HG02973 (cell line): ENCODE data around the gene DHX8.

ENCODE experiments used
- ATAC-seq: cut with Tn5 transposase; IDR thresholded peaks from one replicate; pipeline ENCODE4 v1.9.1; 2021; ENCODE audit warnings: moderate library complexity; ENCODE audit not compliant: unreplicated experiment

Gene DHX8

DNA sequence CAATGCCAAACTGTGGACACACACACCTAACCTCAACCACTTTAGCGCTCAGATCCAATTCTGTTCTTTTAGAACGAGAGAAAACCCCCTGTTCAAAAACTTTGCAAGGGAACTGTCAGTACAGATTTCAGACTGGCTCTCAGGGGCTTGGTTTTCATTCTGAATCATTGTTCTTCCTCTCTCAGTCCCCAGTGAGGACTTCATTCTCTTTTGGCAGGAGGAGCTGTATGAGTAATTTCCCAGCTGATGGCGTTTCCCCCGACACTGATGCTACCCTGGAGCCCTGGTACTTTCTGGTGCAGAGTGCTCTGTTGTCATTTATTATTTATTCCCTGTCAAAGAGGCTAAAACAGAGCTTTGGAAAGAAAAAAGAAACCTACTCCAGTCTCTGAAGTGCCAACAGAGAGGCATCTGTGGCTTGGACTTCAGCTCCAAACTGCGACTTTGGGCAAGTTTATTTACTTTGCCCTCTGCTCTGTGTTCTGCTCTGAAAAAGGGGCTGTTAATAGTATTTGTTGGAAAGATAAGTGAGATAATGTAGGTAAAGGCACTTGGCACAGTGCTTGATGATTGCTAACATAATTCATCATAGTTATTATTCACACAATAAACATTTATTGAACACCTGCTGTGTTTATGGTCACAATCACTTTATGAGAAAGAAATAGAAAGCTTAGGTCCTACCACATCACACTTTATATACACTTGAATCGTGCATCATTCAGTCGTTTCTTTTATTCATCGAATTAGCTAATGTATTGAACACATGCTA lies 34.0 kb downstream of the DHX8 start:
- no peak for ATAC-seq

DNA sequence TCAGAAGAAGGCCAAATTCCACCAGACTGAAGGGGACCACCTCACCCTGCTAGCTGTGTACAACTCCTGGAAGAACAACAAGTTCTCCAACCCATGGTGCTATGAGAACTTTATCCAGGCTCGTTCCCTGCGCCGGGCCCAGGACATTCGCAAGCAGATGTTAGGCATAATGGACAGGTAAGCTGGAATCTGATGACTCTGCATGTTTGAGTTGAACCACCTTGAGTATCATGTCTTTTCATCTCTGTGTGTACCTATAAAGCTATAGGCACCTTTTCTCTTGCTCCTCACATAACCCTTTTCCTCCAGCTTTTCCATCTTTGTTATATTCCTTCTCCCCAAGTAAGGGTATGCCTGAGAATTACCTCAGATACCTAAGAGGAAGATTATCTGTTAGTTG lies 37.6 kb downstream of the DHX8 start:
- ATAC-seq: no peak

DNA sequence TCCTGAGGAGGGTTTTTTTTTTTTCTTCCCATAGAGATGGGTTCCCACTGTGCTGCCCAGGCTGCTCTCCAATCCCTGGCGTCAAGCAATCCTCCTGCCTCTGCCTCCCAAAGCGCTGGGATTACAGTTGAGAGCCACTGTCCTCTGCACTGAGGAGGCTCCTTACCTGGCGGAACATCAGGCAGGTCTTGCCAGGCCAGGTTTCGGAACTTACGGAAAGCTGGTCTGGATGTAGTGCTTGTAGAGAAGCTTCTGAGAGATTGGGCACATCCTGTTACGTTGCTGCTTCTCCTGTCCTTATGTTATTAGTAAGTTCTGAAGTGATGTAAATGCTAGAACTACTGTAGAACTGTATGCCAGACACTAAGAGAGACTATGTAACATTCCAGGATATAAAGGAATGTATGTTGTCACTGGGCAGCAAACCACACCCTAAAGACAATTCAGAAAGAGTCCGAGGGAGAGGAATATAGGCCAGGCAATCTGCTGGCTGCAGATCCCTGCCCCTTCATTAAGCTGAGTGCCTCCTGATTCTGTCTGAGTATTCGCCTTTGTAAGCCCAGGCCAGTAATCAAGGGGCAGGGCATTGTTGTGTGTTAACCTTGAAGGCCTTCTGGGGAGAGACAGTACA lies 41.3 kb downstream of the DHX8 start:
- no peak for ATAC-seq

DNA sequence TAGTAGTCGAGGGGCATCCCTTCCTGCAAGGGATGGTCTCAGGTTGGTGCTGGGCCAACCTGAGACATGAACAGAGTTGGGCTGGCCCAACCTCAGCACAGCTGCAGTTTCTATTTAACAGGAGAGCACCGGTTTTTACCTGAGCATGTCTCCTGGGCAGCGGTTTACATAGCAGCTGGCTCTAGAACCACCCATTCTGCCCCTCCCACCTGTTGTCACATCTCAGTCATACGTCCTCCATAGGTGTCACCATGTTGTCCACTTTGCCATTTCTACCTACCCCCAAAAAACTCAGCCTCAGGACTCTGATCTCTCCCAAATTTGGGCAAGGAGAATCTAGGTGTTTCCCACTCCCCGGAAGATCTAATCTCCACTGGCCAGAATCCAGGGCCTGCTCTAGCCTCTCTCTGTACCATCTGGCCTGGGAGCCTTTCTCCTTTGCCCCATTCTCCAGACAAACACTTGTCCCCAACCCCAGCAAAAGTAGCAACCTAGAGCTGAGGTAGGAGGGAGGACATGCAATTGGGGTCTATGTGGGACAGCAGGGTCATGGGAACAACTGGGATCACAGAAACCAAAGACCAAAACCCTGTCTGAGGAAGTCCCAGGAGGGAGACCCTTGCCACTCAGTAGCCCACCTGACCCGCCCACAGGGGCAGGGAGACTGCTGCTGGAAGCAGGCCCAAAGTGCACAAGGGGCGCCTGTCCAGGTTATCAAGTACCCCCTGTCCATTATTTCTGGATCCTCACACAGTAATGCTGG lies 43.3 kb downstream of the DHX8 start:
- no peak for ATAC-seq

DNA sequence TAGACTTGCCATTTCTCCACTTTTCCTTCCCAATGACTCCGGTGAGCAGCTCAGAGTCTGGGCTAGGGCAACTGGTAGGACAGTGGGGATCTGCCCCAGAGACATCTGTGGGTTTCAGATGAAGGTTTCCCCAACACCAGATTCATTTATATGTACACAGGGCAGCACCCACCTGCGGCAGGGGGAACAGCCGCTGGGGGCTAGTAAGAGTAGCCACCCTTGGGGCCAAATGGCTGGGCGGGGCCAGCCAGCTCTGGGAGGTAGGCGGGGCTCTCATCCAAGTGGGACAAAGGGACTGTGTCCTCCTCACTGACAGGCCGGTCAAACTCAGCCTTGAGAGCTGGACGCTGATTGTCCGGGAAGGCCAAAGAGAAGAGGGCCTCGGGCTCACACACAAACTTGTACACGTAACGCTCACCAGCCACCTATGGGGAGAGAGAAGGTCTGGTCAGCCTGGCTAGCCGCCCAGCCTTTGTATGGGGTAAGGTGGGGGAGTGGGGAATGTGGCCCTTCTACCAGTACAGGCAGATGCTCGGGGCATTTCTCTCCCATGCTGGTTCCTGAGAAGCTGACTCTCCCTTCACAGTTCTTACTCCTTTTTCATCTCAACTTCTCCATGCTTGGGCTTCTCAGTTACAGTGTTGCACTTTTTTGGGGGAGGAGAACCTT lies 44.7 kb downstream of the DHX8 start:
- ATAC-seq: no peak

DNA sequence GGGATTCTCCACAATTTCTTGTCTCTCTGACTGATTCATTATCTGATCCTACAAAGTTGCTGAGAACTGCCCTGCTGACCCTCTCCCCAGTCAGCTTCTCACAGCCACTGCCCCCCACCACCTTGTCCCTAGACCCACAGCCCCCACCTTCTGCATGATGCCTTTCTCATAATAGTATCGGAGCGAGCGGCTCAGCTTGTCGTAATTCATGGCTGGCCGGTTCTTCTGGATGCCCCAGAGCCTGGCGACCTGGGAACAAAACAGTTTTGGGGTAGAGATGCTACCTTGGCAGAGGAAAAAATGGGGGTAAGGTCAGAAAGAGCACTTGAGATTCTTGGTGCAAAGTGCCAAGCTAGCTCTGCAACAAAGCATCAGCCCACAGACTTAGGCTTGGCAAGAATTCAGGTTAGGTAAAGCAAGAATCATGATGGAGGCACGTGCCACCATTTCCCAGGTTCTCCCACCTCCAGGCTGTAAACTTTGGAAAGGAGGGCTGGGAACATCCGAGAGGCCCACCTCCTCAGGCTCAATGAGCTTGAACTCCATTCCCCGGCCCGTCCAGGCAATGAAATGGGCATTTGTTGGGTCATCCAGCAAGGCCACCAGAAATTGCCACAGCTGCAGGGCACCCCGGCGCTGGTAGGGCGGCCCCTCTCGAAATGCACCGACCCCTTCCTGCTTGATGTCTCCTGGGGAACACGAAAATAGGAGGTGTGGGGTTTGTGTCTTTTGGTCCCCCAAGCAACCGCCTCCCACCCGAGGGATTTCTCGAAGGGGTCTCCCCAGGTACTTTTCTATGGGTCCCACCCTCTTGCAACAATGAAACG lies 45.4 kb downstream of the DHX8 start:
- no peak for ATAC-seq

DNA sequence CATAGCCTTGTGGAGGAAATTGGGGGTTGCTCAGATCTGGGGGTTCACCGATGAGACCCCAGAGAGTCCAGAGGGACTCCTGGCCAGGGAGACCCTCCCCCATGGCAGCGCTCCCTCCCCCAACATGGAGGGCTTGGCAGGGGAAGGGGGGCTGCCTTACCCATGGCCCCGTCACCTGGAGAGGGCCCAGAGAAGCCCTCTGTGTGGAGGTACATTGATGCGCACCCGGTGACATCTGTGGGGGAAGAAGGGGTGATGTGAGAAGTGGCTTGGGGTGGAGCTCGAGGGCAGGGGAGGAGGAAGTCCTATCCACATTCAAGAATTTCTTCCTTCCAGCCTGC lies 46.1 kb downstream of the DHX8 start:
- ATAC-seq: no peak

DNA sequence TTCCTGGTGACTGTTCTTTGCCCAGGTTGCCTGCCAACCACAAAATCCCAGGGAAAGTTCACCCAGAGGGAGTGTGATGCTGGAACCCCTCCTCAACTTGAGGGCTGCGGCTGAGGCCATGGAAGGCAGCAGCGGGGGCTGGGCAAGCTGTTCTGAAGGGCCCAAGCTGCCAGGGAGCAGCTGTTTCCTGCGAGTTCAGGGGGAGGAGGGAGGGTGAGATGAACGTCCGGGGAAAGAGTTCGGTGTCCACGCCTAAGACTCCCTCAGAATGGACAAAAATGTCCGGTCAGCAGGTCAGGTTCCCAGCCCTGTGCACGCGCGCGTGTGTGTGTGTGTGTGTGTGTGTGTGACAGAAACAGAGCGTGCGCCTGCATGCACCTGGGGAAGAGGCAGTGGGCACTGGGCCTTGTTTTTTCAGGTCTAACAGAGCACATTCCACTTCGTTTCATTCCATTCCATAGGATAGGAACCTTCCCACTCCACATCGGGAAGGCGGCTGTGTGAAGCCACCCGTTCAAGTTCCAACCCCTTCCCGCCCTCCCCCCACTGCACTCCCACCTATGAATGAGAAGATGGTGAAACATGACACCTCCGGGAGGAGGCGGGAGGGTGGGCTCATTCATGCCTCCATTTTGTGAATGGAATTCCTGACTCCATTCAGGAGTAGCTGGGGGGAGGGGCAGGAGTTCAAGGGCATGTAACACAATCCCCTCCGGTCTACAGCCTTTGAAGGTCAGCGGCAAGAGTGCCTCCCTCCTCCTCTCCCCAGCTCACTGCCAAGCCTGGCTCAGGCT lies 46.7 kb downstream of the DHX8 start:
- ATAC-seq: no peak

DNA sequence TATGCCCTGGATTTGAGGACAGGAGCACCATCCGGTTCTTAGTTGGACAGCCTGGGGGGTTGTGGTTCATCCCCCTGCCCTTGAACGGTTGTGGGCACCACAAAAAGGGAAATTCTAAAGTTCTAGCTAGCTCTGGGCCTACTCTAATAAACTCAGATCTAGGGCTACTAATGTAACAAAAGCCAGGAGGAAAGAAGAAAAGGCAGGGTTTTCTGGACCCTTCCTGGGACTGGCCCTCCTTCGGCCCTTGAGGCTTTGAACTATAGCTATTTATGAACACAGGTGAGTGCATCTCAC lies 47.3 kb downstream of the DHX8 start:
- ATAC-seq: no peak

DNA sequence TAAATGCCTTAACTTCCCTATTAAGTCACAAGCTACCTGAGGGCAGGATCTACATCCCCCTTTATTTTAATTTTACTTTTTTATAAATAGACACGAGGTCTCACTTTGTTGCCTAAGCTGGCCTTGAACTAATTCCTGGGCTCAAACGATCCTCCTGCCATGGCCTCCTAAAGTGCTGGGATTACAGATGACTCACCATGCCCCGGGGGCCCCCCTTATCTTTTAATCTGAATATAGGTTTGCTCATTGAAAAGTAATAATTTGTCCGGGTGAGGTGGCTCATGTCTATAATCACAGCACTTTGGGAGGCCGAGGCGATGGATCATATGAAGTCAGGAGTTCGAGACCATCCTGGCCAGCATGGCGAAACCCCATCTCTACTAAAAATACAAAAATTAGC lies 48.2 kb downstream of the DHX8 start:
- ATAC-seq: no peak

DNA sequence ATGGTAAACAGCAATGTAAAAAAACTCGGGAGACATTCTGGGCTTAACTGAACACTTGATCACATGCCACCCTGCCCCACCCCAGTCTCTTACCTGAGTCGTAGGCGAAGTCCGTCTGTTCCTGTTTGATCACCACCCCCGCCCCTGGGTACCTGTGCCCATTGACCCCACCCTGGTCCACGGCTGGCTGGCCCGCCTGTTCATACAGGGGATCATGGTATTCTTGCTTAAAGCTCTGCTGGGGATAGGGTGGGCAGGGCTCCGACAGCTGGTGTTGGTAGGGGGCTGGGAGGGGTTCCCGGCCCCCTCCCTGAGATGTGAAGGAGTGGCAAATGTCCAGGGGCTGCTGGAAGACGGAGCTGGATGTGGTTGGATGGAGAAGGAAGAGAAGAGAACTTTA lies 48.8 kb downstream of the DHX8 start:
- no peak for ATAC-seq

DNA sequence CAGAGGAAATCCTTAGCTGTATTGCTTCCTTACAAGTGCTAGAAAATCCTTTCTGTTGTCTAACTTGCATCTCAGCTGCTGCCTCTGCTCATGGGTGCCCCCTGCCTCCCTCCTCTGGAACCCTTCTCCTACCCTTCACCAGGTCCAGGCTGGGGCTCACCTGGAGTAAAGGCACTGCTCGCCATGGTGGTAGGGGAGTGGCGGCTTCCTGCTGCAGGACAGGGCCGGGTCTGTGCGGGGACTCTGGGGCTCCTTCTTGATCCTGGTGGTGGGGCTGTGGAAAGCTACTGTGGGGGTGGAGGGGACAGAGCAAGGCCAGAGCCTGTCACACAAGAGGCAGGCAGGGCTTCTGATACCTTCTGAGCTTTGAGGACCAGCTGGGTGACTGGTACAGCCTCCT lies 49.9 kb downstream of the DHX8 start:
- ATAC-seq: no peak

DNA sequence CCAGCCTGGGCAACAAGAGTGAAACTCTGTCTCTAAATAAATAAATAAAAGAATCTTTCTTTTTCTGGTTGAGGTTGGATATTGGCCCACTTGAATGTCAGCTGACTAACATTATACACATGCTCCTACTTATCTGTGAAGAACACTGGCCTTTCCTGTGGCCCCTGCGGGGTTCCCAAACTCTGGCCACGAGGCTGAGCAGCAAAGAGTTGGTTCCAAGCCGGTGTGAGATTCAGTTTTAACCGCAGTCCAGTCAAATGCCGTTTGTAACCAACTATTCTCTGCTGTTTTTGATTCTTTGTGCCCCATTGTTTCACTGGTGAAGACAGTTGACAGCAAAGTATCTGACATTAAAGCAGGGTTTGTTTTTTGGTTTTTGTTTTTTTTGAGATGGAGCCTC lies 51.1 kb downstream of the DHX8 start:
- no peak for ATAC-seq

DNA sequence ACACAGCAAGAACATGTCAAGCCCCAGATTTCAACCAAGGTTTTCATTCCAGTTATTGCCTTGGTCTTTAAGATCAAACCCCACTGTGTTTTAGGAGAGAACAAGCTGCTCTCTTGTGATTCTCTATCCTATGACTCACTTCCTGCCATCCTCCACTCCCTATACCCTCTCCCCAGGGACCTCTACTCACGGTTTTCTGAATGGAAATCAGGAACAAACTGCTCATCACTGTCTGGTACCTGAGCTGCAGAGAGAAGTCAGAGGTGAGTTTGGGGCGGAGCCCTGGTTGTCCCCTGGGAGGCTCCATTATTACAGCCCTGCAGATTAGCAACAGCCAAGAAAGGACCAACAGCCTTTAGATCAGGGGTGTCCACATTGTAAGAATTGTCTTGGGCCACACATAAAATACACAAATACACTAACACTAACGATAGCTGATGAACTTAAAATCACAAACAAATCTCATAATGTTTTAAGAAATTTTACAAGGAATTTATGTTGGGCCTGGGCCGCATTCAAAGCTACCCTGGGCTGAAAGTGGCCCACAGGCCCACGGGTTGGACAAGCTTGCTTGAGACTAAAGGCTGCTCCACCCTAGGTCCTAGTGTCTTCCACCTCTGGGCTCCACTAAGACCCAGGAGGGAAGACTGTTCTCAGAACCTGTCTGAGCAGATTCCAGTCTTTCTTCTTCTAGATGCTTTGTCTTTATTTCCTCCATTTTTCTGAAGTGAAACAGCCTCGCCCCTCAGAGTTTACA lies 52.6 kb downstream of the DHX8 start:
- no peak for ATAC-seq

DNA sequence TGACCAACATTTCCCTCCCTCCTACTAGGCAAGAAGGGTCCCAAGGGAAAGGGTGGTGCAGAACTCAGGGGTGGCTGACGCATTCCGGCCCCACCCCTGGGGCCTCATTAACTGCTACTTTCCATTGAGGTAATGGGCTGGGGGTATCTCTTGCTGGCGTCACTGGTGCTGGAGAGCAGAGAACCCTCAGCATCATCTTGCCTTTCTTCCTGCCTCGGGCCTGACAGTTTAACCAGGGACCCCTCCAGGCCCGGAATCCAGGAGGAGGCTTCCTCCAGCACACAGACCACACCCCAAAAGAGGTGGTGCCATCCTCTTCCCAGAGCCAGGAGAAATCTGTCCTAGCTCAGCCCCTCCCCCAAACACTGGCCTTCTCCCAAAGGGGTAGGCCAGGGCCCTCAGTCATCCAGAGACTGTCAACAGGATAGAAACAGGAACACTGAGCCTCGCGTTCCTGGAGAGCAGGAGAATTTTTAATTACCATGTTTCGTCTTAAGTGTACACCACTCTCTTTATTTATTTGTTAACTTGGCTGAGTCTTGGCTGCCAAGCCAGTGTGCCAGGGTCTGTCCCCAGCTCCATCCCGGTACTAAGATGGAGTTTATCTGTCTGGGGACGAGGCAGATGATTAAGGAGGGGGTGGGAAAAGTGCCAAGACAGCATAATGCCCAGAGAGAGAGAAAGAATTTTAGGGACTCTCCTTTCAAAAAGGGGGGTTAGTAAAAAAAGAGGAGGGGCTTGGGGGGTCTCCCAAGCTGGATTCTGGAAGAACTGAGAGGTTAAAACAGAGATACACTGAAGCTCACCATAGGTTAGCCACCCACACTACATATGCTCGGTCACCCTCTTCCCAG lies 57.3 kb downstream of the DHX8 start:
- no peak for ATAC-seq

DNA sequence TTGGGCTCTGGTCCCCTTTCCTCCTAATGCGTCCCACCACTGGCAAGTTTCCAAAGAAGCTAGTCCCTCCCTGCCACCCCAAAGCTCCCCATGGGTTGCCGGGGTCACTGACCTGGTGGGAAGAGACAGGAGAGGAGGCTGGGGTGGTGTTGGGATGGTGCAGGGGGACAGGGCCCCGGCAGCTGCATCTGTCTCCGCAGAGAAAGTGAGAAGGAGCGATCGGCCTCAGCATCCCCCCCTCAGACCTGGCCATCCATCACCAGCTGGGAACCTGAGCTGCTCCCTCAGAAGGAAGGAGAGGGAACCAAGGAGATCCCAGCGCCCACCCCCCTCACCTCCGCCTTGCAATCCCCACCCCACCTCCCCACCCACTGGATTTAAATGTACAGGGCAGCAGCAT lies 59.1 kb downstream of the DHX8 start:
- ATAC-seq: no peak

DNA sequence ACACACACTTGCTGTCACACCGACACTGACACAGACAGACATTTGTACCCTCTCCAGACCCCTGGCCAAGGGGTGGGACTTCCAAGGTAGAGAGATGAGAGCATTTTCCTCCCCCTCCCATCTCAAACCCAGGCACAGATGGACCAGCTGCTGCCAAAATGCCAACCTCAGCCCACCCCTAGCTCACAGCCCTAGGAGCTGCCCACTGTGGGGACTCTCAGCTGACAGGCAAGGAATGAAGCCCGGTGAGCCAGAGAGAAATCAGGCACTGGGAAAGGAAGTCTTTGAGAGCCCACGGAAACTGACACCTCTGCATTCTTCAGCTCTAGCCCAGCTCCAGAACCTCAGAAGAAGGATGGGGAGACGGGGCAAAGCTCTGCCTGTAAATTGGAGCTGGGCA lies 59.5 kb downstream of the DHX8 start:
- no peak for ATAC-seq

DNA sequence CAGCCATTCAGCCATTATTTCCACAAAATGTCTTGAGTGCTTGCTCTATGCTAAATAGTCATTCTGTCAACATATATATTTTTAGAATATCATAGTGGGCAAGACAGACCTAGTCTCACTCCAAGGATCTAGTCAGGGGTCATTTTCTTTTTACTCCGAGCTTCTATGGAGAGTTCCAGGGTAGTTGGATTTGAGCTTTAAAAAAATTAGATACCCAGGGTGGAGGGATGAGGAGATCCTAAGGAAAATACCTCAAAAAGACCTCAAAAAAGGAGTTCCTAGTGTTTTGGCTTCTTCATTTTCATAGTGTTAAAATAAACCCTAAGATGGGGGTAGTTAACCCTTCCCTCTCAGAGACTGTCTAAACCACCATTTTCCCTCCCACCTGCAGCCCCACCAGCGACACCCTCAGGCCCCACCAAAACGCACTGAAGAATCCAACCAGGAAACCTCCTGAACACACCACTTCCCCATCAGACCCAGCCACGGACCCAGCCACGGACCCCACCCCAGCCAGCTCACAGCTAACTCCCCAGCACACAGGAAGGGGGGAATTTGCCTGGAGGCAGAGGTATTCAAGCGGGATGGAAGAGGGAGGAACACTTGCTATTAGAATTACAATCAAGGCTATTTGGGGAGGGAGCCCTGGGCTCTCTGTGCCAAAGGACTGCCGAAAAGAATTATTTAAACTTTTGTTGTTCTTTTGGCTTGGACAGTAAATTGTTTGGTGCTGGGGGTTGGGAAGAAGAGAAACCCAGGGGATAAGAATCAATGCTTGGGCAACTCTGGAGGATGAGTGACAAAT lies 60.2 kb downstream of the DHX8 start:
- no peak for ATAC-seq
